AG09309 (cell line): Measurements from ENCODE around the gene KIF17.
"Not testable (repeated sequence)": the region's sequence is repeated elsewhere in the genome, so short reads cannot be mapped to it uniquely, and the experiment has no call there.

Experiments
- DNase-seq: peaks from one replicate; pipeline ENCODE4 v3.0.0-alpha.2; 2010; ENCODE audit warnings: low read depth
- H3K4me3 ChIP-seq: 2 replicates; pipeline ENCODE4 v1.5.1; 2011; ENCODE audit warnings: mild to moderate bottlenecking, low read depth, low read length, moderate library complexity; ENCODE audit not compliant: control insufficient read depth
- TF ChIP-seq, protein P1 (sequence below): IDR thresholded peaks from 2 replicates; pipeline ENCODE4 v1.5.1; 2011; ENCODE audit warnings: mild to moderate bottlenecking, low read depth, low read length, inconsistent platforms; ENCODE audit not compliant: insufficient read depth, control insufficient read depth; ENCODE audit errors: missing control alignments

The KIF17 gene

DNA sequence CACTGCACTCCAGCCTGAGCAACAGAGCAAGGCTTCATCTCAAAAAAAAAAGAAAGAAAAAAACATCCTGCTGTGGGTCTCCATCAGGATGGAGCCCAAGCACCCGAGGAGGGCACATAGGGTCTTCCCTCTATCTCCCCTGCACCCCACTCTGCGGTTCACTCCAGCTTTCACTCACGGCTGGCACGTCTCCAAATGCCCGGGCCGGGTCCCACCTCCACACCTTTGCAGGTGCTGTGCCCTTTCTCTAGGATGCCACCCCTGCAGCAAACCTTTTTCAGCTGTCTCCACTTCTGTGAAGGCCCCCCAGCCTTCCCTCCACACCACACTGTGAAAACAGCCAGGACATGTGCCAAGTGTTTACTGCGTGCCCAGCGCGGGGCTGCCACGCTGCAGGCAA is 34.2 kb downstream of the KIF17 start:
- H3K4me3 ChIP-seq, result no peak overlapping the region
- TF ChIP-seq, protein P1, sequence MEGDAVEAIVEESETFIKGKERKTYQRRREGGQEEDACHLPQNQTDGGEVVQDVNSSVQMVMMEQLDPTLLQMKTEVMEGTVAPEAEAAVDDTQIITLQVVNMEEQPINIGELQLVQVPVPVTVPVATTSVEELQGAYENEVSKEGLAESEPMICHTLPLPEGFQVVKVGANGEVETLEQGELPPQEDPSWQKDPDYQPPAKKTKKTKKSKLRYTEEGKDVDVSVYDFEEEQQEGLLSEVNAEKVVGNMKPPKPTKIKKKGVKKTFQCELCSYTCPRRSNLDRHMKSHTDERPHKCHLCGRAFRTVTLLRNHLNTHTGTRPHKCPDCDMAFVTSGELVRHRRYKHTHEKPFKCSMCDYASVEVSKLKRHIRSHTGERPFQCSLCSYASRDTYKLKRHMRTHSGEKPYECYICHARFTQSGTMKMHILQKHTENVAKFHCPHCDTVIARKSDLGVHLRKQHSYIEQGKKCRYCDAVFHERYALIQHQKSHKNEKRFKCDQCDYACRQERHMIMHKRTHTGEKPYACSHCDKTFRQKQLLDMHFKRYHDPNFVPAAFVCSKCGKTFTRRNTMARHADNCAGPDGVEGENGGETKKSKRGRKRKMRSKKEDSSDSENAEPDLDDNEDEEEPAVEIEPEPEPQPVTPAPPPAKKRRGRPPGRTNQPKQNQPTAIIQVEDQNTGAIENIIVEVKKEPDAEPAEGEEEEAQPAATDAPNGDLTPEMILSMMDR, result no peak
- no peak for DNase-seq

DNA sequence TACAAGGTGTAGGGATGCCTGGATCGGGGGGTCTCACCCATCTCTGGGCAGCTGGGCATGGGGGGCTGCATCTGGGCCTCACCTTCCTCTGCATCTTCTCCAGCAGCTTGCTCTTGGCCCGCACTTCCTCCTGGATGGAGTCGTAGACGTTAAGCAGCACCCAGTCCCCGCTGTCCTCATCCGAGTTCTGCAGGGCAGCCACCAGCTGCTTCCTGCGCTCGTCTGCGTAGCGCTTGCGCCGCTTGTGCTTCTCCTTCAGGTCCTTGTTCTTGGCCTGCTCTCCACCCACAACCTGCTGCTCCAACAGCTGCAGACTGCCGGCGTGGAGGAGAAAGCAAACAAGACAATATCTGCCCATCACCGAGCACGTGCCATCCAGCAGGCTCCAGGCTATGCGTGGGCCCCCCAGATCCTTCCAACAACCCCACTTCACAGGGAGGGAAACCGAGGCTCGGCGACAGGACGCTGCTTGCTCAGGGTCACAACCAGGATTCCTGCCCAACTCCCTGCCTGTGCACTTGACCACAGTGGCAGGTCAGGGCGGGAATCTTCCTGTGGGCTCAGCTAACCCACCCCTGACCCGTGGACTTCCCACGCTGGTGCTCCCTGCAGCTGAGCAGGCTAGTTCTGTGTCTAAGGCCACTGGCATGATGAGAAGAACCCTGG is 35.1 kb downstream of the KIF17 start:
- H3K4me3 ChIP-seq, result no peak overlapping the region
- TF ChIP-seq, protein P1, result no peak
- no peak for DNase-seq

- no peak for DNase-seq
- TF ChIP-seq, protein P1, result no peak
- no peak overlapping the region for H3K4me3 ChIP-seq
Observed at GRCh38 chr1:20681999-20682398, 35.8 kb downstream of the KIF17 start.

GRCh38 chr1:20680269-20680668 is 37.5 kb downstream of the KIF17 start:
- no peak for DNase-seq

GRCh38 chr1:20678599-20678998 is 39.2 kb downstream of the KIF17 start:
- no peak for DNase-seq
- H3K4me3 ChIP-seq, result no peak overlapping the region
- TF ChIP-seq, protein P1, result no peak

More at GRCh38 chr1:20680269-20680668, 37.5 kb downstream of the KIF17 start:
- no peak overlapping the region for H3K4me3 ChIP-seq
- TF ChIP-seq, protein P1, result no peak

DNA sequence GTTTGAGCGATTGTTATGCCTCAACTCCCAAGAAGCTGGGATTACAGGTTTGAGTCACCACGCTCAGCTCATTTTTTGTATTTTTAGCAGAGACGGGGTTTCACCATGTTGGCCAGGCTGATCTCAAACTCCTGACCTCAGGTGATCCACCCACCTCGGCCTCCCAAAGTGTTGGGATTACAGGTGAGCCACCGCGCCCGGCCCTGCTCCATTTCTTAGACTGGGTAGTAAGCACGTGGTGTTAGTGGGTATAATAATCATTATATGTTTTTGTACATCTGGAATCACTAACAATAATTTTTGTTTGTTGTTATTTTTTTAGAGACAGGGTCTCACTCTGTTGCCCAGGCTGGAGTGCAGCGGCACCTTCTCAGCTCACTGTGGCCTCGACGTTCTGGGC is 44.2 kb downstream of the KIF17 start:
- not testable (repeated sequence) for H3K4me3 ChIP-seq, DNase-seq

DNA sequence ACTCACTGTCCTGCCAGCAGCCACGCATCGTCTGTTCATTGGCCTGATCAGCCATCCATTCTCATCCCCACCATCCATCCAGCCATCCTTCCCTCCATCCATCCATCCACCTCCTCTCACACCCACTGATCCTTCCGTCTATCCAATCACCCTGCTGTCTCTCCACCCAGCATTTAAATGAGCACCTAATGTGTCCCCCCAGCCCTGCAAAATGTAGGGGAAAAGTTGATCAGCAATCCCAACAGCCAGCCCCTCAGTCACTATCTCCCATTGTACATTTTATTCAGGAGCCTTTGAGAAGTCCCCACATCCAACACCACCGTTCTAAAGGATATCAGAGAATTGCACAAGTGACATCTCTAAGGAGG is 45.6 kb downstream of the KIF17 start:
- DNase-seq, result no peak
- H3K4me3 ChIP-seq, result no peak overlapping the region
- TF ChIP-seq, protein P1, result no peak
